ENCODE data around the gene EFHC2. TPM values are rescaled to one million over a fixed set of nuclear protein-coding genes. Genes with fewer than 3 reads are reported as not detected.
"Not testable (repeated sequence)": the region's sequence is repeated elsewhere in the genome, so short reads cannot be mapped to it uniquely, and the experiment has no call there.

The EFHC2 gene
- polyA plus RNA-seq, 12 donors = 0.15 to 3.4 (median 0.36) TPM; not detected in 2

DNA sequence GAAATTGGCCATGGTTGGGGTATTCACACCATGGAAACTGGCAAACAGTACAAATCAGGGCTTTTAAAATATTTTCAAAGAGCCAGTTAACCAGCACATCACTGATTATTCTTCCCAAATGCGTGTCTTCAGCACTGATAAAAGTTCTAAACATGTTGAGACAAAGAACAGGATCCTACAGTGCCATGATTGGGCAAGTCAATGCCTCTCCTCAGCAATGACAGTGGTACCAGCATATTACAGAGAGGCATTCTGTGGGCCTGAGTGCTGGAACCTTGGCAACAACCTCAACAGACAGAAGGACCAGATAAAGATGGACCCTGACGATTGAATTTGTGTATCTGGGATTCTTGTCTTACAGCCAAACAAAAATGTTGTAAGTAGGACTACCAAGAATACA is 108.9 kb downstream of the EFHC2 start:
- DNase-seq = no peak

DNA sequence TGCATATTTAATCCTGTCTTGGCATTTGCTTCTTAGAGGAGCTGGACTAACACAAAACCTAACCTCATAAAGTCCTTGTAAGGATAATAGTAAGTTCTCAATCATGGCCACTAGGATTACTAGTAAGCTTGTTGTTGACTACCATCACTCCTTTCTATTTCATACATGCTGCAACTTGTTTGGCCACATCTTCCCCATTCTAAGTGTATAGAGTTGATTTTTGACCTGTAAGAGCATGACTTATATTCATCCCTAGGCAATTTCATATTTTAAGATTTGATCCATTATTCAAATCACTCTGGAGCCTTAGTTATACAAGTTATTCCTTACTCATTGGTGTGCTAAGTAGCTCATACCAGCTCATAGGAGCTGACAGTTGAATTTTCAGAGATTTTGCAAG is 109.4 kb downstream of the EFHC2 start:
- DNase-seq = no peak

DNA sequence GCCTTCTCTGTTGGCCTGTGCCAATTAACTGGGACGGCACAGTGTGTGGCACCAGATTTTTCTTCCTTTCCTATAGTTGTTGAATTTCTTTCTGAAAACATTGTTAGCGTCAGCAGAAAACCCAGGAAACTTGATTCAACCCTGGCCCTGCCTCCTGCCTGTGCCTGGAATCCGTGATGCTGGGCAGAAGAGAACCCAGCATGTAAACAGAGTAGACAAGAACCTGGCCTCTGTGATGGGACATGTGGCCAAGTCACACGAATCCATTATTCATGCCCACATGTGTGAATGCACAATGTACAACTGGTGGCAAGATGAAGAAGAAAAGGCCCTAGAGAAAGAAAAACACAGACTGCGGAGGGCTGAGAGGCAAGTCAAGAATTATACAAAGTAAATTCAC is 111.4 kb downstream of the EFHC2 start:
- no peak for DNase-seq

DNA sequence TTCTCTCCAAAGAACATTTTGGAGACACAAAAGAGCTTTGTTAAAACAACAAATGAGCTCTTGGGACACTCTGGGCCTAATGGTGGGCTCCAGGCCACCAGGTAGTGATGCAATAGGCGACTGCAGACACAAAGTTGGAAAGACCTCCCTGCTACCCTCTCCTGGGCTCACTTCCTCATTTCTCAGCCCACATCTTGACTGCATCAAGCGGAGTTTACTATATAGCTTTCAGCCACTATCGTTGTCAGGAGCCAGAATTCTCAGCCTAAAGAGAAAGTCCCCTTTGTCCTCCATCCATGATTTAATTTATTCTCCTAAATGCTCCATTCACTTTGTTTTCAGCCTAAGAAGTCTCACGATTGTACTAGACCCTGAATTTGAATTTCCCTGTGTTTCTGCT is 114.9 kb downstream of the EFHC2 start:
- DNase-seq = peak; percentile 21

DNA sequence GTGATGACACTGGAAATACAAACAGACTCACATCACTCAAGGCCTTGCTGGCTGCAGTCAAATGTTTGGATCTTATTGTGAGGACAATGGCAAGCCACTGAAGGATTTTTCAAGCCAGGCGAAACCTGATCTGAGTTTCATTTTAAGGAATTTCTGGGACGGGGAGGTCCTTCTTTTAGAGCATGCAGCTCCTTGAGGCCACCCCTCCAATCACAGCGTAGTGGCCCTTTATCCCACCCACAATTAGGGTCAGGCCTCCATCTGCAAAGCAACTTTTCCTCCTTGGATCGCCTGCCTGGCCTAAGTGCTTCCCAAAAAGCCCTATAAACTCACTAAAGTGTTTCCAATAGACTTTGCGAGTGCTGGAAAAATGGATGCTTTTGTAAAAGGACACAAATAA is 115.5 kb downstream of the EFHC2 start:
- DNase-seq = peak; percentile 35

DNA sequence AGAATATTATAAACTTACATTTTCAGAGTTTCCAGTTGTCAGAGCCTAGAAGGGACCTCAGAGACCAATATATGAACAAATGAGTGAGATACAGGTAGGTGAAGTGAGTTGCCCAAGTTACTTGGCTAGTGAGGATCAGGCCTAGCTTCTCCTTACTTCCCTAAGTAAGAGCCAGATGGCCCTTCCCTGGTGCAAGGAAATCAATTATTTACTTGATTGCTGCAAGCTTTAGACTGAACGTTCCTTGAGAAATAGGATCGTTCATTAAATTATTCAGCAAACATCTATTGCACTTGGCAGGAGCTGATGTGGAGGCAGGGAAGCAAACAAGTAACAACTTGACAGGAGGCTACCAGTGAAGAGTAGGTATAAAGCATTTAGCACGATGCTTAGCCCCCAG is 117.8 kb downstream of the EFHC2 start:
- DNase-seq = no peak

DNA sequence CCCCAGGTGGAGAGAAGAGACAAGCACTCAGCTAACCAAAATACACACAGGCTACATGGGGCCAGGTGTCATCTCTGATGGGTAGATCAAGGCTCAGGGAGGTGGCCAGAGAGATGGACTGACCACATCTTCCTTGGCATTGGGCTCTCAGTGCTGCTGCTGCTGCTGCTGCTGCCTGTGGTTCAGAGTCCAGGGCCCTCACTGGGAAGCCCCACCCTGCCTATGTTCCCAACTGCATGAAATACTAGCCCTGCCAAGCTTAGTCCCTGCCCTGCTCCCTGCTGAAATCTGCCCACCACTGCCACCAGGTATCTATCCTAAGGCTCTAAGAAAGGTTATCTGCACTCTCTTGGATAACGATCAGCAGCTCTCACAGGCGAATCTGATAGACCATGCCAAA is 118.7 kb downstream of the EFHC2 start:
- DNase-seq = no peak

DNA sequence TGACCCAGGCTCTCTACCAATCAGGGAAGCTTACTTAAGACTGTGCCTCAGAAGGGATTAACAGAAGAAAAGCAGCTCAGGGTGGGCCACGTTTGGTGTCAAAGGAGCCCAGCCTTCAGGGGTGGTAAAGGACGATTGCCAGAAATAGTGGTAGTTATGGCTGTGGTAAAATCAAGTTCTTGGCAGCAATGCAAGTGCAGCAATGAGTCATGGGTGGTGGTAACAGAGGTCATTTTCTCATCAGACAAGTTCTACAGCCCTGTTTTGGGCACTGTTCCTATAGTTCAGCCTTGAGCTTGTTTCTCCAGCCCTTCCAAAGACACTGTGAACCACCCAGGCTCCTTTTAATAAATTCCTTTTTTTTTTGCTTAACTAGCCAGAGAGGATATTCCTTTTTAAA is 120.3 kb downstream of the EFHC2 start:
- DNase-seq = no peak

DNA sequence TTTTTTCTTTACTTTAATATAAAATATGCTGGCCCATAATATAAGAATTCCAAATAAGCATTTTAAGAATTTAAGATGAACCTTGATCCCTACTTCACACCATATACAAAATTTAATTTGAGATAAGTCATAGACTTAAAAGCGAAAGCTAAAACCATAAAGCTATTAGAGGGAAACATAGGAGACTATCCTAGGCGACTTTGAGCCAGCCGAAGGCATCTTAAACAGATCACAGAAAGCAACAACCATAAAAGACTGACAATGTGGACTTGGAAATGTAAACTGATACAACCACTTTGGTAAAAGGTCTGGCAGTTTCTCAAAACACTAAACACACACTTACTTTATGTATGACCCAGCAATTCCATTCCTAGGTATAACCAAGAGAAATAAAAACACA is 125.0 kb downstream of the EFHC2 start:
- no peak for DNase-seq

DNA sequence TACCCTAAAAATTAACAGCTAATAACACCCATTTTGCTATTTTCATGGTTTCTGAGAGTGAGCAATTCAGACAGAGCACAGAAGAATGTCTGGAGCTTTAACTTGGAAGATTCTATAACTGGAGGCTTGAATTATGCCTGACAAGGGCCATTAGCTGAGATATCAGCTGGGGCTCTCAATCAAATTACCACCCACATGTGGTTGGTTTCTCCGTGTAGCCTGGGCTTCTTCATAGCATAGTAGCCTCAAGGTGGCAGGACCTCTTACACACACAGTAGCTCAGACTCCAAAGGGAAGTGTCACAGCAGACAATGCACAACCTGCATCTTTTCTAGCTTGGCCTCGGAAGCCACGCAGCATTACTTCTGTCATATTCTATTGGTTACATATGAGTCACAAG is 127.3 kb downstream of the EFHC2 start:
- no peak for DNase-seq

DNA sequence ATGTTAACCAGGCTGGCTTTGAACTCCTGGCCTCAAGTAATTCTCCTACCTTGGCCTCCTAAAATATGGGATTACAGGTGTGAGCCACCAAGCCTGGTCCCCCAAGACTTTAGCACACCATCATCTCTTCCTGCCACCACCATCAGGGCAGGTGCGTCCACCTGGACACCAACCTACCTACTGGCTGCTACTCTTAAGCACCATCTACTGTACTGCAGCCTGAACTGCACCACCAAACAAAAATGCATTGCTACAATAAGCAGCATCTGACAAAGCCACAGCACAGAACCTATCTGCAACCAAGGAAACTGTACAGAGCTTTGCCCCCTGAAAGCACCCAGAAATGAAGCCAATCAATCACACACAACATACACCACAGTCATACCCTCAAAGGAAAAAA is 139.7 kb downstream of the EFHC2 start:
- DNase-seq = no peak

DNA sequence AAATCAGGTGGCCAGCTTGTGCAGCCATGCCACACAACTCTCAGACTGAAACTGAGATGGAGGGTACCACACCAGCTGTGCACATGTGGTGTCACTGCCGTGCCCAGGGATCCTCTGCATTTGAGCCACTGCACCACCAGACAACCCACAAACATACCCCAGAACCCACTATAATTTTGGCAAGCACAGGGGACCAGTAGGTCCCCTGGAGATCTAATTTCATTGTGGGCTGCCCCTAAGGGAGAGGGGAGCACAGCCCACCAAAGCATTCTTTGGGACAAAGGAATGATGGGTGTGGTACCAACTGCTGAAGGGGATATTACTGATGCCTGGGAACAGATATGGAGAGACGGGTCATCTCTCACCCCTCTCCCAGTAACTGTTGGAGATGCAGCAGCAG is 140.9 kb downstream of the EFHC2 start:
- DNase-seq = no peak

DNA sequence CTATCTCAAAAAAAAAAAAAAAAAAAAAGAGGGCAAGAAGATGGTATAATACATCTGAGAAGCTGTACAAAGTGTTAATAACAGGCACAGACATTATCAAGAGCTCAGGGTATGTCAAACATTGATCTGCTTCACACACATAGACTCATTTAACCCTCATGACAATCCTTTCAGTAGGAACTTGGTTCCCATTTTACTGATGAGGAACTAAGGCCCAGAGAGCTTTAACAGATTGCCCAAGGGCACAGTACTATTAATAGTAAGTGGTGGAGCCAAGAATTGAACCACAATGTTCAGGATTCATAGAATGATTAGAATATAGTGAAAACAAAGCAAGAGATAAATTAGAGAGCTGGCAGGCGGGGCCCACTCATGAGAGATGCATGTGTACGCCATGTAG is 154.4 kb downstream of the EFHC2 start:
- DNase-seq = no peak

DNA sequence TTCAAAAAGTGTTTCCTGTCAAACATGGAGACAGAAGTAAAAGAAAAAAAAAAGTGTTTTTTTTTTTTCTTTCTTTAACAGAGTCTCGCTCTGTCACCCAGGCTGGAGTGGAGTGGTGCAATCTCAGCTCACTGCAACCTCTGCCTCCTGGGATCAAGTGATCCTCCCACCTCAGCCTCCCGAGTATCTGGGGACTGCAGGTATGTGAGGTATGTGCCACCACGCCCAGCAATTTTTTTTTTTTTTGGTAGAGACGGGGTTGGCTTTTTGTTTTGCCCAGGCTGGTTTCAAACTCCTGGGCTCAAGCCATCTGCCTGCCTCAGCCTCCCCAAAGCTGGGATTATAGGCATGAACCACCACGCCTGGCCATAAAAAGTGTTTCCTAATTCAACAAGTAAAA is 155.6 kb downstream of the EFHC2 start:
- DNase-seq = not testable (repeated sequence)

DNA sequence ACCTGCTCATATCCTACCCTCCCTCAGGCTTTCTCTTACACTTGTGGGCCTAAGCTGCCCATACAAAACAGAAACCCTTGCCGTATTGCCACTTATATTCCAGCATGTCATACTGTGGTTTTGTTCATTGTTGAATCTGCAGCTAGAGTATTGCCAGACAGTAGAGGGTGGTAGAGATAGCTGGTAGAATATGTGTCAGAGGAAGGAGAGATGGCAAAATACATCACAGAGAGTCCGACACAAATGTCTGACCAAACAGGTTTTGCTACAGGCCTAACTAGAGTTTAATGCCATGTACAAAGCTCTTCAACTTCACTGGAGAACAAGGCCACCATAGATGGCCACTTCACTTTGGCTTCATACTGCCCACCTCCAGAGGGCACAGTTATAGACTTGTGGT is 160.1 kb downstream of the EFHC2 start:
- no peak for DNase-seq

DNA sequence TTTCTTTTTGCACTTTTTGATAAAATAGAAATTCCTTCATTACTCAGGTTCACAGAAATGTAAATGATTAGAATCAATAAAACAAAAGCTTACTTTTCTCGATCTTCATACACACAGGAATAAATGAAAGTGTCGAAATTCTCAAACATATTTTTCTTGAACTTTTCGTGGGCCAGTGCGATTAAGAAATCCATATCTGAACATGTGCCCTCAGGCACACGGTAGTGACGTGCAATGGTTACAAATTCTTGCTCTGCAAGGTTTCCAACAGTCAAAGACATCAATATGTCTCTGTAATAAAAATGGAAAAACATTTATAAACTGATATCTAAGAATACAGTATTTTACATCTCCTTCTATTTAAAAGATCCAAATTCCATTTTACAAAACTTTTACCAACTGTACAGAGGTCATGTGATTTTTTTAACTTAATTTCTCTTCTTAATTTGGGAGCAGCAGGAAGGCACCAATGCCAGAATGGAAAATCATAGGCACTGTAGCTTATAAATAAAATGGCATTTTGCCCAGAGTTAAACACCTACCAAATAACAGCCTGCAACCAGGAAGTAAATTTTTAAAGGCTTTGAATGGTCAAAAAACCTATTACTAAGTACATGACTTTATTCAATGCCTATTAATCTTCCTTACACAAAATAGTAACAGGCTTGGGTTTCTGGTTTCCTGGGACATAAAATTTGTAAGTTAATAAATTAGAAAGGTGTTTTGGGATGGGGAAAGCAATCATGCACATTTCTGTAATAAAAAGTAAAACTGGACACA is 165.0 kb downstream of the EFHC2 start:
- DNase-seq = no peak

DNA sequence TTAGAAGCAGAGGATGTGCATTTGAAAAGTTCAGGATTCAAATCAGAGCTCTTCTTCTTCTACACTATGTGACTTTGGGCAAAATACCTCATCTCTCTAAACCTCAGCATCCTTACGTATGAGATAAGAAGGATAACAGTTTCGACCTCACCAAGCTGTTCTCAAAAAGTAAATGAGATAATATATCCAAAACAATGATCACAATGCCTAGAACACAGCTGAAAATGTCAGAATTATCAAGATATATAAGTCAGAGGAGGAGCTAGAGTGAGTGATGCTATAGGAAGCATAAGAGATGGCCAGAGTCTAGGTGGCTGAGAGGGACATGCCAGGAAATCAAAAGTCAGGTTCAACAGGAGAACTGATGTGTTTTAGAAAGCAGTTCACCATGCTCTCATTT is 168.0 kb downstream of the EFHC2 start:
- no peak for DNase-seq

DNA sequence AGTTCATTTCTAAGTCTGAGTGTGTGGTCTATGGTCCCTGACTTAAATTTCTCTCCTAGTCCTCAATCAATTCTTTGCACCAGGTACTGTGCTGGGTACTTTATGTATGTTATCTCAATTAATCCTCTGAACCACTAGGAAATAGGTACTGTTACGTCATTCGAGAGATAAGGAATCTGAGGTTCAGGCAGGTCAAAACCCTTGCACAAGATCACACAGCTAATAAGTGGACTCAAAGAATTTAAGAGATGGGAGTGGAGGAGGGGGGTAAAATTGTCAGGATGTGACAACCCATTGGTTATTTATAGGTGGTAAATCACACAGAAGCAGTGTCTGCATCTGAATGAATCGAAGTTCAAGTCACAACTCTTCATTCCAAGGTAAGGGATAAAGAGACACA is 169.4 kb downstream of the EFHC2 start:
- DNase-seq = no peak

DNA sequence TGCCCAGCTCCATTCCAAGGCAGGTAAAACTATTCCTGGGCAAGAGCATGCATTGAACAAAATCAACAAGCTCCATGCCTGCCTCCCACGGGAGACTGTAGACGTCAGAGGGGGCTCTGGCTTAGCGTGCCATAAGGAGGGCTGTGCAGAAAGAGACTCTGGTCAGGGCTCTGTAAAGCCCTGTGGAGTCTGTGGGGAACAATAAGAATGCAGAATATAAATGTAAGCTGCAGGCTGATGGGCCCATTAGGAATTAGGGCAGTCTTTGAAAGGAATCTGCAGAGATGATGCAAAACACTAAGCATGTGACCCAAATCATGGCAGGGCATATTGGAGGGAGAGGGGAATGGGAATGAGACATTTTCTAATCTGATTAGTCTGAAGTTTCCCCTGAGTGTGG is 170.3 kb downstream of the EFHC2 start:
- no peak for DNase-seq

DNA sequence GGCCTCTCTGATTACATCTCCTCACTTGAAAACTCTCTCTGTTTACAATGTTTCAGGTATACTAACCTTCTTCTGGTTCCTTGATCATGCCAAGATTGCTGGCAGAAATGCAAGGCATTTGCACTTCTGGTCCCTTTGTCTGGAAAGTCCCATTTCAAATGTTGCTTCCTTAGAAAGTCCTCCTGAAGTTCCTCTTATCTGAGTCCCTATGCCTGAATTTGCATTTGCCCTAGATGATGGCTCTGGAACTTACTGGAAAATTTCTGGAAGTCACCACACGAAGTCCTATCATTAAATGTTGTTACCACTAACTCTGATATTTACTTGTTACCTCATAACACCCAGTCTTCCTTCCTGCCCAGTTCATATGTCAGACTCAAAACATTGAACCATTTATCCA is 176.4 kb downstream of the EFHC2 start:
- no peak for DNase-seq

DNA sequence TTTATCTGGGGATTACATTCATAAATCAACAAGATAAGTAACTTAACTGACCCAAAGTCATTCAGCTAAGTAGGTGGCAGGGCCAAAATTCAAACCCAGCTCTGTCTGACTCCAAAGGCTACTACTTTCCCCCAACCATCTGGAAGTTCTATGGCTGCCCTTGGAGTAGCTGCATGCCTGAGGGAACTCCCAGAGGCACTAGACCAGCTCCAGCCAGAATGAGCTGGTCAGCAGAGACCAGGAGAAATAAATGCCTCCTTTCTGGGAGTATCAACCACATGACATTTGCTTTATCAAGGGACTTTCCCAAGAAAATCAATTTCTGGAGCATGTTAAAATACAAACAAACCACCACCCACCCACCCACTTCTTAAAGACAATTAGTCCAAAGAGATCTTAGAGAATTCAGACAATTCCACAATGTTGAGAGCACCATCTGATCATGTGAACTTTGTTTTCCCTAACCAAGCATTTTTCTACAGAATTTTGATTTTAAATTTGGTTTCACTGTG is 180.5 kb downstream of the EFHC2 start:
- no peak for DNase-seq

DNA sequence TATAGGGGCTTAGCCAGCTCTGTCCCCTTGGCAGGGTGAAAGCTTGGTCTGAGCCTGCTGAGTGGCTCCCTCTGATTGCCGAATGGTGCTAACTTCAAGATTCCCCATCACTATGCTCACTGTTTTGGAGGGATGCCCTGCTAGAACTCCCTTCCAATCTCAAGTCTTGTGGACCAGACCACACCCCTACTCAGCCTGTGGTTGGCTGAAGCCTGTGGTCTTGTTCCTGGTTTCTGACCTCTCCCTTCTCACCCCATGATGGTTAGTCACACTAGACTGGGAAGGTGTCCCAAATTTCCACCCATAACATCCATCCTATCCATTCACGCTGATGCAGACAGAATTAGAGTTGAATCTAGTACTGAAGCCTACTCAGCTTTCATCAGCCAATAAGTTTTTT is 185.6 kb downstream of the EFHC2 start:
- no peak for DNase-seq

DNA sequence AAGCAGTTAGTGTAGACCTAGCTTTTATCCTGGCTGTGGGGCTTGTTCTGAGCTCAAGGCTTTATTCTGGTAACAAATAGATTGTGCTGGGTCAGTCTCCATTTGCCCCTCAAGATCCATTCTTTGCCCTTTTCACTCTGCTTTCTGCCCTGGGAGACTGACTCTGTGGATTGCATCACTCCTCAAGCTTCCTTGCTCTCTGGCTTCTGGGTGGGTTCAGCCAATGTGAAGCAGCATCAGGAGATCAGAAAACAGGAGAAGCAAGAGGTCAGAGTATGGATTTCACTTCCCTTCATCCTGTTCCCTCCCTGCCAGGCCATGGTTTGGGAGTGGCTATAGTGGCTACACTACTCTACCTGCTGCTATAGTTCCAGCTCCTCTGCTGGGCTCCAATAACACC is 186.2 kb downstream of the EFHC2 start:
- no peak for DNase-seq

DNA sequence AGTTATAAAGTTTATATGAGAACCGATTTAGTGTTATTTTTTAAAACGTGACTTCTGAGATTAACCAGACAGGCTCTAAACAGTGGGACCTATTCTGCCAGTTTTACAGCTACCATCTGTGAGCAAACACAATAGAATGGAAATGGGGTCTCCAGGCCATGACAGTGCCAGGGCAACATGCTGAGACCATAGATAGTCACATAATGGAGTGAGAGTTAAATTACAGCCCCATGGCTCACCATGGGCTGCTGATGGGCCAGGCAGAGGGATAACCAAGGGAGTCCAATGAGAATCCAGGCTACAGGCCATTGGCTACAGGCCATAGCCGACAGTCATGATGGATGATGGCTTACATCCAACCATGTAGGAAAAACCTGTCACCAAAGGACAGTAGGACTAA is 186.7 kb downstream of the EFHC2 start:
- no peak for DNase-seq
